NCI-H2029 (cell line): ENCODE results near the gene ATRNL1.
"Not testable (repeated sequence)": the region's sequence is repeated elsewhere in the genome, so short reads cannot be mapped to it uniquely, and the experiment has no call there.

Experiments used
- DNase-seq: peaks from one replicate; lab custom pipeline; 2025; lab: John Stamatoyannopoulos, UW

The ATRNL1 gene

GRCh38 chr10:115214829-115215228 lies 121.7 kb downstream of the ATRNL1 start:
- no peak for DNase-seq

DNA sequence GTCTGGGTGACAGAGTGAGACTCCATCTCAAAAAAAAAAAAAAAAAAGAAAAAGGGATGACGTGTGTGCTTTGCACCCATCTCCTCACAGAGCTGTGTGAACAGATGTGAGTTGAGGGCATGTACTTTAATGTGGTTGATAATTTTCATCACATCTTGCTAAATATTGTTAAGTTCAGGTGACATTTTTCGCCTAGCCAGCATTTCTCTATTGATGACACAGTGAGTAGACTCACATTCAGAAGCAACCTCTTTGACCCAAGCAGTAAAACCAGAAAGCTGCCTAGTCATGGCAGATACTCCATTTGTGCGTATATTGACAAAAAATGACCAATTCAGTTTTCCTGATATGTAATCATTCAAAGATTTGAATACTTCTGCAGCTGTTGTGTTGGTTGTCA lies 126.0 kb downstream of the ATRNL1 start:
- no peak for DNase-seq

GRCh38 chr10:115222039-115222438 lies 128.9 kb downstream of the ATRNL1 start:
- DNase-seq, result no peak

DNA sequence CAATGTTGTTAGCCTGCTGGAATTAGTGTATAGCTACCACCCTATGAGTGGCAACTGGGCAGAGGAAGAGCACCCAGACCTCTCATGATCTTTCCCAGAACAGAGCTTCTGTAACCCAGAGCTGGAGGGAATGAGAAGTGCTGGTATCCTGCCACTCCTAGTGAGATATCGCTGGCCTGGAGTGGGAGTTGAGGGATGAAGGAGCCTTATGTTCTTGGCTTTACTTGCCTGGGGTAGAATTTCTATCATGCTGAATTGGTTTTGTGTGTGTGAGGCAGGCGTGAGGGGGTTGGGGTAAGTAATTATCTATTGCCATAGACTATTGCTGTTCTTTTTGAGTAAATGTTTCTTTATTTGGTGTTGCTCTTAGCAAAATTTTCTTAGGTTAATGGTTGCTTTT lies 146.6 kb downstream of the ATRNL1 start:
- no peak for DNase-seq

- no peak for DNase-seq
Observed at GRCh38 chr10:115250784-115251183, 157.6 kb downstream of the ATRNL1 start.

GRCh38 chr10:115253765-115254164 lies 160.6 kb downstream of the ATRNL1 start:
- DNase-seq, result not testable (repeated sequence)

GRCh38 chr10:115272482-115272881 lies 179.3 kb downstream of the ATRNL1 start:
- DNase-seq, result no peak

DNA sequence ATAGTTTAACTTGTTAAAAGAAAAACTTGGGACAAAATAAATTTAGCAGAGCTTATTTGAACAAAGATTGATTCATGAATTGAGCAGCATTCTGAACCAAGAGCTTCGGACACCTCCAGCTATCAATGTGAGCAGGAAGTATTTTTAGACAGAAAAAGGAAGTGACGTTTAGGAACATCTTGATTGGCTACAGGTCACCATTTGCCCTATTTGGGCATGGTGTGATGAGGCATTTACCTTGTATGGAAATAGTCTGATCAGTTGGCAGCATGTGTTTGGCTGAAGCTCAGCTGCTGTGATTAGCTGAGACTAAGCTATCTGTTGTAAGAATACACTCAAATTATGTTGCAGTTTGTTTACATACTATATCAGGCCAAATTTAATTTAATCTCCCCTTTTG lies 185.1 kb downstream of the ATRNL1 start:
- DNase-seq, result no peak

GRCh38 chr10:115295213-115295805 lies 202.1 kb downstream of the ATRNL1 start:
- no peak for DNase-seq

DNA sequence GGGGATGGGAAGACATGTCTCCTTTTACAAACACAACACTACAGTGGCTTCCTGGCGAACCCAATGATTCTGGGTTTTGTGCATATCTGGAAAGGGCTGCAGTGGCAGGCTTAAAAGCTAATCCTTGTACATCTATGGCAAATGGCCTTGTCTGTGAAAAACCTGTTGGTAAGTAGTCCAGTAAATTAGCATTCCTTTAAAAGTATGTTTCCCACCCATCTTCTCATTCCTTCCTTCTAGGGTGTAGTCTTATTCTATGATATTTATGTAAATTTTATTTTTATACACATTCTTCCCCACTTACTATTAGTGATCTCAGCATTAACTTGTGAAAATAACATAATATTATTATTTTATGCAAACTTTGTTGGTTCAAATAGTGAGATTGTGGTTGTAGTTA lies 206.9 kb downstream of the ATRNL1 start:
- DNase-seq, result no peak

DNA sequence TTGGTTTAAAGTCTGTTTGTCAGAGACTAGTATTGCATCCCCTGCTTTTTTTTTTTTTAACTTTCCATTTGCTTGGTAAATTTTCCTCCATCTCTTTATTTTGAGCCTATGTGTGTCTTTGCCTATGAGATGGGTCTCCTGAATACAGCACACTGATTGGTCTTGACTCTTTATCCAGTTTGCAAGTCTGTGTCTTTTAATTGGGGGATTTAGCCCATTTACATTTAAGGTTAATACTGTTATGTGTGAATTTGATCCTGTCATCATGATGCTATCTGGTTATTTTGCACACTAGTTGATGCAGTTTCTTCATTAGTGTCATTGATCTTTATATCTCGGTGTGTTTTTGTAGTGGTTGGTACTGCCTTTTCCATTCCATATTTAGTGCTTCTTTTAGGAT lies 226.5 kb downstream of the ATRNL1 start:
- DNase-seq, result not testable (repeated sequence)

- DNase-seq, result no peak
Observed at GRCh38 chr10:115321360-115321759, 228.2 kb downstream of the ATRNL1 start.

DNA sequence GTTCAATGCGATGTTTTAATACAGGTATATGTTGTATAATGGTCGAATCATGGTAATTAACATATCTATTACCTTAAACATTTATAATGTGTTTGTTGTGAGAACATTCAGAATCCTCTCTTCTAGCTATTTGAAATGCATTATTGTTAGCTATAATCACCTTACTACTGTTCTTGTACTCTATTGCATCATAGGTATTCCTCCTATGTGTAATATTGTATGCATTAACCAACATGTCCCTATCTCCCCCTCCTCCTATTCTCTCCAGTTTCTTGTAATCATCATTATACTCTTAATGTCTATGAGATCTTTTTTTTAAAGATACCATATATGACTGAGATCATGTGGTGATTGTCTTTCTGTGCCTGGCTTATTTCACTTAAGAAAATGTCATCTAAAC lies 235.2 kb downstream of the ATRNL1 start:
- no peak for DNase-seq

DNA sequence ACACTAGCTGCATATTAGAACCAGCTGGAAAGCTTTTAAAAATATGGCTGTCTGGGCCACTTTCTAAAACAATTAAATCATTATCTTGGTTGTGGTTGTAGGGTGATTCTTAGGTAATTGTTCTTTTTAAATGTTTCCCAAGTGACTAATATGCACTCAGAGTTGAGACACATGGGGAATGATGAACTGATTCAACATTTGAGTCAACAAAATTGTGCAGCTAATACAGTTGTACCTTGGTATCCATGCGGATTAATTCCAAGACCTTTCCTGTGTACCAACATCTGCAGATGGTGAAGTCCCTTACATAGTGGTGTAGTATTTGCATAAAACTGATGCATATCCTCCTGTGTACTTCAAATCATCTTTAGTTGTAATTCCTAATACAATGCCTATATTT lies 242.2 kb downstream of the ATRNL1 start:
- DNase-seq, result no peak

GRCh38 chr10:115355162-115355760 lies 262.1 kb downstream of the ATRNL1 start:
- DNase-seq, result peak; percentile 8

- DNase-seq, result not testable (repeated sequence)
Observed at GRCh38 chr10:115367920-115368319, 274.8 kb downstream of the ATRNL1 start.

GRCh38 chr10:115379064-115379463 lies 285.9 kb downstream of the ATRNL1 start:
- DNase-seq, result no peak

GRCh38 chr10:115384665-115385064 lies 291.5 kb downstream of the ATRNL1 start:
- no peak for DNase-seq

GRCh38 chr10:115390607-115391006 lies 297.4 kb downstream of the ATRNL1 start:
- DNase-seq, result no peak

DNA sequence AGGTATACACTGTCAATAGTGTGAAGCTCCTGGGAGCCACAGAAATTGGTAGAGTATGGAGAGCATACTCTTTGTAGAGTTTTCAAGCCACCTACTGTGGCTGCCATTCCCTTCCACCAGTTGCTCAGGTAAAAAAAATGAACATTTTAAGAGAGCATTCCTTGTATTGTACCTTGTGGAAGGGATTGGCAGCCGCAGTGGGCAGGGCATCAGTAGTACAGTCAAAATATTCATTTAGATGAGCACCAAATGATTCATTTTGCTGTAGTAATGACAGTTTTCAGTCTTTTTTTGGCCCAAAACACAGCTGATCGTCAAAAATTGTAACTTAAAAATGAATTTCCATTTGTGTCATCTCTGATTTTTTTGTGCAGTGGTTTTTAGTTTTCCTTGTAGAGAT lies 304.9 kb downstream of the ATRNL1 start:
- no peak for DNase-seq

DNA sequence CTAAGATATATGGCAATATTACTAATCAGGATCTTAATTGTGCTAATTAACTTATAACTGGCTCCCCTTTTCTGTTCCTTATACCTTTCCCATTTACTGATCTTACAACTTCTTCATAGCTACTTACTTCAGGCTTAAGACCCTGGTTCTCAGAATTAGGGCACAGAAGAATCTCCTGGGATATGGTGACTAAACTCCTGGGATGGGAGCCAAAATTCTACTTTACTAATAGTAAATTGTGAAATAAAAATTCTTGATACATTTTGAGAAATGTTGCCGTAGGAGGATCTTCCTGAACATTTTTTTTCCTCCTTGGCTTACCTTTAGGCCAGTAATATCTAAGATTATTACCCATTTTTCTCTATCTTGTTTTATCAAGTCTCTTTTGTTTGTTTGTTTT lies 309.5 kb downstream of the ATRNL1 start:
- DNase-seq, result no peak

DNA sequence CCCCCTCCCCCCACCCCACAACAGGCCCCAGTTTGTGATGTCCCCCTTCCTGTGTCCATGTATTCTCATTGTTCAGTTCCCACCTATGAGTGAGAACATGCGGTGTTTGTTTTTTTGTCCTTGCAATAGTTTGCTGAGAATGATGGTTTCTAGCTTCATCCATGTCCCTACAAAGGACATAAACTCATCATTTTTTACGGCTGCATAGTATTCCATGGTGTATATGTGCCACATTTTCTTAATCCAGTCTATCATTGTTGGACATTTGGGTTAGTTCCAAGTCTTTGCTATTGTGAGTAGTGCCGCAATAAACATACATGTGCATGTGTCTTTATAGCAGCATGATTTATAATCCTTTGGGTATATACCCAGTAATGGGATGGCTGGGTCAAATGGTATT lies 312.7 kb downstream of the ATRNL1 start:
- DNase-seq, result not testable (repeated sequence)

DNA sequence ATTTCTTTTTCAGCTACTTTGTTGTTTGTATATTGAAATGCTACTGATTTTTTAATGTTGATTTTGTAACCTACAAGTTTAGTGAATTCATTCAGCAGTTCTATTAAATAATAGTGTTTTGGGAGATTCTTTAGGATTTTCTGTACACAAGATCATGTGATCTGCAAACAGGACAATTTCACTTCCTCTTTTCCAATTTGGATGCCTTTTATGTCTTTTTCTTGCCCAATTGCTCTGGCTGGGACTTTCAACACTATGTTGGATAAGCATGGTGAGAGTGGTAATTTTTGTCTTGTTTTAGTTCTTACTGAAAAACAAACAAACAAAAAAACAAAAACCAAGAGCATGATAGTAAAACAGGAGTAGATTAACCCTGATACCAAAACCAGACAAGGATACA lies 316.2 kb downstream of the ATRNL1 start:
- DNase-seq, result no peak

- peak; percentile 0 for DNase-seq
Observed at GRCh38 chr10:115417585-115418265, 324.6 kb downstream of the ATRNL1 start.
